ENCODE measurements around the gene PRPSAP2.
"Not testable (repeated sequence)": the region's sequence is repeated elsewhere in the genome, so short reads cannot be mapped to it uniquely, and the experiment has no call there.

The PRPSAP2 gene

GRCh38 chr17:18920911-18921441 lies 63.0 kb downstream of the PRPSAP2 start:
- no peak for TF ChIP-seq CTCF (IDR thresholded peaks at IDR 0.05; ENCODE audit: poor library complexity, severe bottlenecking)
- Histone ChIP-seq H3K4me3 (ENCODE audit: severe bottlenecking) (no peak overlapping the region), H3K9me3 (ENCODE audit: severe bottlenecking) (no peaks in the 10 kb centered on the region), H3K27me3 (ENCODE audit: insufficient read depth, poor library complexity, severe bottlenecking) (no peaks in the 10 kb centered on the region), H3K4me1 (ENCODE audit: insufficient read depth, poor library complexity, severe bottlenecking) (peaks cover 21% of the 10 kb centered on the region), H3K27ac (ENCODE audit: poor library complexity, severe bottlenecking) (peak overlapping the region; percentile 57), H3K36me3 (ENCODE audit: low read depth) (peaks cover 11% of the 10 kb centered on the region)
- no peak for DNase-seq (ENCODE audit: low spot score)
- ATAC-seq (ENCODE audit: low read depth) = peak; percentile 68

DNA sequence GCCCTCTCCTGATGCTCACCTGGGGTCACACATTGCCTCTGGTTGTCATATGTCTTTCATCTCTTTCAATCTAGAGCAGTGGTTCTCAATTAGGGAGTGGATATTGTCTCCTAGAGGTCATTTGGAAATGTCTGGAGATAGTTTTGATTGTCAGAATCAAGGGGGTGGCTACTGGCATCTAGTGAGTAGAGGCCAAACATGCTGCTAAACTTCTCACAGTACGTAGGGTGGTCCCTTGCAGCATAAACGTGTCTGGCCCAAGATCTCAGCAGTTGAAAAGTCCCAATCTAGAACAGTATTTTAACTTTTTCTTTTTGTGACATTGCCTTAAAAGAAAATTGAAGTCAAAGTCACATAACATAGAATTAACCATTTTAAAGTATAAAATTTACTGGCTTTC lies 63.6 kb downstream of the PRPSAP2 start:
- peaks cover 11% of the 10 kb centered on the region for H3K36me3 ChIP-seq (ENCODE audit: low read depth)
- H3K27ac ChIP-seq (ENCODE audit: poor library complexity, severe bottlenecking) = peak overlapping the region; percentile 57
- ATAC-seq (ENCODE audit: low read depth) (no peak), DNase-seq (ENCODE audit: low spot score) (no peak)
- no peaks in the 10 kb centered on the region for H3K9me3 ChIP-seq (ENCODE audit: severe bottlenecking)
- H3K4me3 ChIP-seq (ENCODE audit: severe bottlenecking) = no peak overlapping the region
- no peaks in the 10 kb centered on the region for H3K27me3 ChIP-seq (ENCODE audit: insufficient read depth, poor library complexity, severe bottlenecking)
- peaks cover 21% of the 10 kb centered on the region for H3K4me1 ChIP-seq (ENCODE audit: insufficient read depth, poor library complexity, severe bottlenecking)
- no peak for TF ChIP-seq CTCF (IDR thresholded peaks at IDR 0.05; ENCODE audit: poor library complexity, severe bottlenecking)

DNA sequence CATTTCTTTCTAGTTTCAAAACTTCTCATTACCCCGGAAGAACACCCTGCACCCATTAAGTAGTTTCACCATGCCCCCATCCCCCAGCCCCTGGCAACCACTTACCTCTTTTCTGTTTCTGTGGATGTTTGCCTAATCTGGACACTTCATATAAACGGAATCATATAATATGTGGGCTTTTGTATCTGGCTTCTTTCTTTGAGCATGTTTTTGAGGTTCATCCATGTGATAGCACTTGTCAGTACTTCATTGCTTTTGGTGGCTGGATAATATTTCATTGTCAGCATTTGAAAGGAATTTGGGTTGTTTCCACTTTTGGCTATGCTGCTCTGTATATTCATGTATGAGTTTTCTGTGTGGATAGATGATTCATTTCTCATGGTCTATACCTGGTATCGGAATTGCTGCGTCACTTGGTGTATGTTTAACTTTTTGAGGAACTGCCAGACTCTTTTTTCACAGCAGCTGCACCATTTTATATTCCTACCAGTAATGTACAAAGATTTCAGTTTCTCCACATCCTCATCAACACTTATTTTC lies 64.1 kb downstream of the PRPSAP2 start:
- Histone ChIP-seq H3K4me1 (ENCODE audit: insufficient read depth, poor library complexity, severe bottlenecking) (peaks cover 21% of the 10 kb centered on the region), H3K4me3 (ENCODE audit: severe bottlenecking) (no peak overlapping the region), H3K27ac (ENCODE audit: poor library complexity, severe bottlenecking) (peak overlapping the region; percentile 57), H3K36me3 (ENCODE audit: low read depth) (peaks cover 11% of the 10 kb centered on the region), H3K9me3 (ENCODE audit: severe bottlenecking) (no peaks in the 10 kb centered on the region), H3K27me3 (ENCODE audit: insufficient read depth, poor library complexity, severe bottlenecking) (no peaks in the 10 kb centered on the region)
- ATAC-seq (ENCODE audit: low read depth) (peak; percentile 87), DNase-seq (ENCODE audit: low spot score) (no peak)
- TF ChIP-seq CTCF (IDR thresholded peaks at IDR 0.05; ENCODE audit: poor library complexity, severe bottlenecking) = no peak

- peaks cover 11% of the 10 kb centered on the region for H3K36me3 ChIP-seq (ENCODE audit: low read depth)
- not testable (repeated sequence) for DNase-seq (ENCODE audit: low spot score); H3K27me3 ChIP-seq (ENCODE audit: insufficient read depth, poor library complexity, severe bottlenecking); ATAC-seq (ENCODE audit: low read depth); H3K9me3 ChIP-seq (ENCODE audit: severe bottlenecking); H3K4me3 ChIP-seq (ENCODE audit: severe bottlenecking)
- H3K4me1 ChIP-seq (ENCODE audit: insufficient read depth, poor library complexity, severe bottlenecking) = peaks cover 21% of the 10 kb centered on the region
- peak overlapping the region; percentile 57 for H3K27ac ChIP-seq (ENCODE audit: poor library complexity, severe bottlenecking)
These were observed 64.7 kb downstream of the PRPSAP2 start for GRCh38 chr17:18922596-18922995.

- no peak overlapping the region for H3K27ac ChIP-seq (ENCODE audit: poor library complexity, severe bottlenecking)
- H3K36me3 ChIP-seq (ENCODE audit: low read depth) = peaks cover 30% of the 10 kb centered on the region
- no peak for DNase-seq (ENCODE audit: low spot score)
- TF ChIP-seq CTCF (IDR thresholded peaks at IDR 0.05; ENCODE audit: poor library complexity, severe bottlenecking) = no peak
- peaks cover 21% of the 10 kb centered on the region for H3K4me1 ChIP-seq (ENCODE audit: insufficient read depth, poor library complexity, severe bottlenecking)
- no peak overlapping the region for H3K4me3 ChIP-seq (ENCODE audit: severe bottlenecking)
- ATAC-seq (ENCODE audit: low read depth) = no peak
- H3K27me3 ChIP-seq (ENCODE audit: insufficient read depth, poor library complexity, severe bottlenecking) = no peaks in the 10 kb centered on the region
- no peaks in the 10 kb centered on the region for H3K9me3 ChIP-seq (ENCODE audit: severe bottlenecking)
These were observed 67.3 kb downstream of the PRPSAP2 start for GRCh38 chr17:18925187-18925586.
